ENCODE results near the gene CIT.

Gene CIT

GRCh38 chr12:119692997-119693396 lies 184.1 kb downstream of the CIT start:
- Histone ChIP-seq H3K9me3 (no peaks in the 10 kb centered on the region), H3K4me3 (no peak overlapping the region), H3K36me3 (no peaks in the 10 kb centered on the region), H3K27ac (no peak overlapping the region), H3K4me1 (no peaks in the 10 kb centered on the region), H3K27me3 (no peaks in the 10 kb centered on the region)
- TF ChIP-seq CTCF (IDR thresholded peaks at IDR 0.05): no peak
- intact Hi-C loops (cut with DNase I; ENCODE audit: low total_unique reads): no loop called here
- peak; percentile 47 to 64 for DNase-seq

GRCh38 chr12:119692410-119692809 lies 184.7 kb downstream of the CIT start:
- H3K27ac ChIP-seq: no peak overlapping the region
- H3K36me3 ChIP-seq: no peaks in the 10 kb centered on the region
- no peak overlapping the region for H3K4me3 ChIP-seq
- intact Hi-C loops (cut with DNase I; ENCODE audit: low total_unique reads): no loop called here
- H3K4me1 ChIP-seq: no peaks in the 10 kb centered on the region
- H3K27me3 ChIP-seq: no peaks in the 10 kb centered on the region
- DNase-seq: no peak
- no peak for TF ChIP-seq CTCF (IDR thresholded peaks at IDR 0.05)
- H3K9me3 ChIP-seq: no peaks in the 10 kb centered on the region

- no peaks in the 10 kb centered on the region for H3K36me3 ChIP-seq
- H3K4me3 ChIP-seq: no peak overlapping the region
- no peaks in the 10 kb centered on the region for H3K4me1 ChIP-seq
- no peaks in the 10 kb centered on the region for H3K27me3 ChIP-seq
- intact Hi-C loops (cut with DNase I; ENCODE audit: low total_unique reads): no loop called here
- TF ChIP-seq CTCF (IDR thresholded peaks at IDR 0.05): no peak
- H3K9me3 ChIP-seq: no peaks in the 10 kb centered on the region
- peak in 1 of 2 donors; percentile 4 for DNase-seq
- no peak overlapping the region for H3K27ac ChIP-seq
These were observed 185.8 kb downstream of the CIT start for GRCh38 chr12:119691202-119691810.

GRCh38 chr12:119689935-119690500 lies 187.1 kb downstream of the CIT start:
- TF ChIP-seq CTCF (IDR thresholded peaks at IDR 0.05): no peak
- Histone ChIP-seq H3K36me3 (no peaks in the 10 kb centered on the region), H3K4me1 (no peaks in the 10 kb centered on the region), H3K4me3 (no peak overlapping the region), H3K9me3 (no peaks in the 10 kb centered on the region), H3K27me3 (no peaks in the 10 kb centered on the region), H3K27ac (no peak overlapping the region)
- DNase-seq: peak in 1 of 2 donors; percentile 56
- intact Hi-C loops (cut with DNase I; ENCODE audit: low total_unique reads): no loop called here

DNA sequence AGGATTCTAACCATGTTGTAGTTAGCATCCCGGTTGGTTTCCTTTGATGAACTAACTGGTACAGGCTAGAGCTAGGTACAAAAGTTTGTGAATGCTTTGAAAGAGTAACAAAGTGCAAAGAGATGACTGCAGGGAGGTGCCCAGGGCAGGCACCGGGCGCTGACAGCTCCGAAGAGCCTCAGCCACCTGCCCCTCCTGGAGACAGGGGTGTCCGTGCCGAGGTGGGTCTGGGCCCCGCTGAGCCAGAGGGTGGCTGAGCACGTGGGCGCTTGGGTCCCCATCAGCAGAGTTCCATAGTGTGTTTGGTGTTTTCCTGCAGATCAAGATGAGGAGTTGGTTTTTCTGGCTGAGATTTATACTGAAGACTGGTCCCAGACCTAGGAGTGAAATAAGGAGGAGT lies 189.2 kb downstream of the CIT start:
- Histone ChIP-seq H3K27ac (no peak overlapping the region), H3K4me1 (no peaks in the 10 kb centered on the region)

More for the DNA sequence above, 189.2 kb downstream of the CIT start:
- intact Hi-C loops (cut with DNase I; ENCODE audit: low total_unique reads): no loop called here
- Histone ChIP-seq H3K27me3 (no peaks in the 10 kb centered on the region), H3K36me3 (no peaks in the 10 kb centered on the region), H3K4me3 (no peak overlapping the region), H3K9me3 (no peaks in the 10 kb centered on the region)
- no peak for TF ChIP-seq CTCF (IDR thresholded peaks at IDR 0.05)
- DNase-seq: no peak
